ENCODE results near the gene RNF26.

Gene RNF26

DNA sequence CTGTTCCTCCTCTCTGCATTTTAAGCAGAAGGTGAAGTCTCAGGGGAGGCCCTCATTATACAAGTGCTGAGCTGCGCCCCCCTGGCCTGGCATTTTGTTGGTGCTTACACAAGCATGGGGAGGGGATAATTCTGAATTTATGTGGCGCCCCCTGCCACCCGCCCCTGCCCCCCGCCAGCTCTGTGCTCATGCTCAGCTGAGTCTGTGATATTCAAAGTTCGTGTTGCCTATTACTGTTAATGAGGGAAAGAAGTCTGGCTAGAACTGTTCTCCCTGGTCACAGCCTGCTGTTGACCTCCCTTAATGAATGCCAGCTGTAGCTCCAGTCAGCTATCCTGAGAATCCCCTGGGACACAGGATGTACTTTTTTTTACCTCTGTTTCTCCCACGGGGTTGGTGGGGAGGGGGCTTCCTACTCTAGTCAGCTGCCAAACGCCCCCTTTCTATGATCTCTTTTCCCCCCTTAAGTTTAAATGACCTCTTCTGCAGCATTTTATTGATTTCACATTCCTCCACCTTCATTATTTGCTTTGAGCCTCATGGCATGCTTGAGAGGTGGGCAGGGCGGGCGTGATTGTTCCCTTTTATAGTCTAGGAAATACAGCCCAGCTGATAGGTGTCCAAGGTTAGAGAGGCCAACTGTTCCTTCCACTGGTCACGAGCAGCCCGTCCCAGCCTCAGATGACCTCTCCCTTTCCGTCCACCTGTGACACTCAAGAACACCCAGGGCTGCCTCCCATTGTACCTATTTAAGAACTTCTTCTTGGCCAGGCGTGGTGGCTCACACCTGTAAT, 35.0 kb downstream of the RNF26 start:
- no peak for DNase-seq (ENCODE audit: low read depth in 2 of 2, low spot score in 1 of 2)

DNA sequence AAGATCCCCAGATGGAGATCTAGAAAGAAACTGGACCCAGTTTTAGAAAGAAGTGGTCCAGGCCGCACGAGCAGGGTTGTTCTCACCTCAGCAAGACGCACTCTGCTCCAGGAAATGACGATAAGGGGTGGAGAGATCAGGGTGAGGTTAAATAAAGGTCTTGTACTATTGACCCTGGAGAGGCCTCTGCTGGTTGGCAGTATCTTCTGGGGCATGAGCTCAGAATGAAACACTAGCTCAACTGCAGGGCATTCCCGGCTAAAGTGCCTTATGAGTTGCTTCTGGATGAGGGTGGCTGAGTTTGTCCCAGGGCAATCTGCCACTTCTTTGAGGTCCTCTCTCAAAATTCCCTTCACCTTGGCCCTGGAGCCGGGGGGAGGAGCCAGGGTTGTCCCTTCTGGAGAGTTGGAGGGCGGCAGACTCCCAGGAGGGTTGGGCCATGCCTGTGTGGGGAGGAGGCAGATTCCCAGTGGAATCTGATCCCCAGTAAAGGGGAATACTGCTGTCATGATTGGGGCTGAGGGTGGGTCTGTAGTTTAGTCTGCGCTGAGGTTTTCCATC, 36.2 kb downstream of the RNF26 start:
- no peak for DNase-seq (ENCODE audit: low read depth in 2 of 2, low spot score in 1 of 2)

DNA sequence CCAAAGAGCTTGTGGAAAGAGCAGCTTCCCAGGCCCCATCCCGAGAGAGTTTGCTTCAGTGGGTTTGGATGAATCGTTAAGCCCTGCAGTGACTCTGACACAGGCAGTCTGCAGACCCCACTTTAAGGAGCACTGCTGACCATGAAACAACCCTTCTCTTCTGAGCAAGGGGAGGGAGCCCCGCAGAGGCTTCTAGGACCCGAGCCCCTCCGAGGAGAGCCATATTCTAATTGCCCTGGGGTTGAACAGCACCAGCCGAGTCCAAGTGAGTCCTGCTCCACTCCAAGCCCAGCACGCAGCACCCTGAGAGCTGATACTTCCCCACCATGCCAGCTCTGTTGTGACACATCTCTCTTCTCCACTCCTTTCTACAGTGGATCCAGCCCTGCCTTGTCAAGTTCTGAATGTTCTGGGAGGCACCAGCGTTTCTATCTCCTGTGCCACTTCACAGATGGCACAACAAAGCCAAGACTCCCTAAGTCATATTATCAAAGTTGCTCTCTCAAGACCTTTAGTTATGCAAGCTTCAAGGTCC, 36.8 kb downstream of the RNF26 start:
- no peak for DNase-seq (ENCODE audit: low read depth in 2 of 2, low spot score in 1 of 2)

DNA sequence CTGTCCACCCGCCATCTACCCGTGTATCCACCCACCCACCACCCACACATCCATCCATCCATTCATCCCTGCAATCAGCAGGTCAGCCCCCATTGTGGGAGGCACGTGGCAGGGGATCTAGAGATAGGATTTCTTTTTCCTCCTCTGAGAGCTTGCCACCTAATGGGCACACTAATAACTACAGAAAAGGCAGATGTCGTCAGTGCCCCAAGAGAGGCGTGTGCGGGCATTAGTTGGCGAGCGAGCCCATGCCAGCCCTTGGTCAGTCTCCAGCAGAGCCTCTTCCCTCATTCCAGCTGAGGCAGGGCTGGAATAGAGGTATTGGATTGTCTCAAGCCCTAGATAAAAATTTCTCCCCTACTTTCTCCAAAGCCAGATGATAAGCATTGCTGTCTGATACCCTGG, 37.5 kb downstream of the RNF26 start:
- no peak for DNase-seq (ENCODE audit: low read depth in 2 of 2, low spot score in 1 of 2)

DNA sequence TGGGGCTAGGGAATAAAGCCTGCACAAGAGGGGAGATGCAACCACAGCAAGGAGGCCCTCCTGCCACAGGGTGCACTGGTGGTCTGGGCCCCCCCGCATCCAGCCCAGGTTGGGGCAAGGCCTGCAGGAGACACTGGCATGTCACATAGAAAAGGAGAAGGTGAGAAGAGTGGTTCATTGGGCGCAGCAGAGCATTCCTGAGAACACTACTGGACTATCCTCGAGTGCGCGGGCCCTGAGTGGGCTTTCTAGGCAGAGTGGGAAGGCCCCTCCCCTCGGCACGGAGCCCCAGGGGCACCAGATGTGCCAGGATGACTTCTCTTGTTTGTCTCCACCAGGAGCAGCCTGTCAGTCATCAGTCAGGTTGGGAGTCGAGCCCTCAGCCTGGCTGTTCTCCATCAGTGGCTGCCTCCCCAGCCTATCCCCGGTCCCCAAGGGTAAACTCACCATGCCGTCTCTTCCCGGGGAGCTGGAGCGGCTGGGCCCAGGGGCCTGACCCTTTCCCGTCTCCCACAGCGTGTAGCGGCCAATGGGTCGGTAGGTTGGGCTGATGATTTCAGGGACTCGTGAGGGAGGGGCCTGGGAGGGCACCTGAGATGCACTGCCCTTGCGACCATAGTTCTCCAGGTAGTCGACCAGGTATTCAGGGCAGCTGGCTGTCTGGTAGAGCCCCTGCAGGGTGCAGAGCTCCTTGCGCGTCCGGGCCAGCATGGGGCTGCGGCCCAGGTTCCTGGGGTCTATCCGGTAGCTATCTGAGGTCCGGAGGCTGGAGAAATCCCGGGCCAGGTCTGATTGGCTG, 38.1 kb downstream of the RNF26 start:
- no peak for DNase-seq (ENCODE audit: low read depth in 2 of 2, low spot score in 1 of 2)

DNA sequence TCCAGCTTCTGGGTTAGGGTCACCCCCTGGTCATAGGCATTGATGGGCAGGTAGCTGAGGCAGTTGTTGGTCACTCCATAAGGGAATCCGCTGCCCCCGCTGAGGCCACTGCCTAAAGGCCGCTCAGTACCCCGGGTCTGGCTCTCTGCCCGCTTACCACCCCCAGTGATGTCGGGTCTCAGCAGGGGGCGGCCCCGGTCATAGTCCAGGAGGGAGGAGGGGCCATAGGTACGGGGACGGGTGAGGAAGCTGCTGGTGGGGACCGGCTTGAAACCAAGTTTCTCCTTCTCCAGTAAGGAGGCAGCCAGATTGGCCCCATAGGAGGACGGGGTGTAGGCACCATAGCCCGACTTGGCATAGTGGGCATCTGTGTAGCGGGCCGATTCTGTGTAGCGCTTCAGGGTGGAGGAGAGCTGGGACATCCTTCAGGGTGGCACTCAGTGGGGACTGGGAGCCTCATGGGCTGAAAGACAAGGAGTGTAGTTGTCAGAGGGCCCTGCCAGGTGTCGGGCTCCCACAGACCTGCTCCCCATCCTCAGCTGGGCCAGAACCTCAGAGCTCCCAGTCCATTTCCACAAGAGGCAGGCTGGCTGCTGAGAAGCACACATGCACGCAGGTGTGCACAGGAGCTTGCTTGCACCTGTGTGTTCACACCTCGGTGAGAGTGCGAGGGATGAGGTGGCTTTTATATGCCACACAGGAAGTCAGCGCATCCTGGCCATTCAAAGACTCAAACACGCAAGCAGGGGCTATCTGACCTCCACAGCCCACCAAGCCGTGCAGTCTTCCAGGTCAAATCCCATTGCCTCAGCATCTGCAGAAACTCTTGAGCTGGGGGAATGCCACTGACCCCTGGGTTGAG, 39.0 kb downstream of the RNF26 start:
- no peak for DNase-seq (ENCODE audit: low read depth in 2 of 2, low spot score in 1 of 2)

DNA sequence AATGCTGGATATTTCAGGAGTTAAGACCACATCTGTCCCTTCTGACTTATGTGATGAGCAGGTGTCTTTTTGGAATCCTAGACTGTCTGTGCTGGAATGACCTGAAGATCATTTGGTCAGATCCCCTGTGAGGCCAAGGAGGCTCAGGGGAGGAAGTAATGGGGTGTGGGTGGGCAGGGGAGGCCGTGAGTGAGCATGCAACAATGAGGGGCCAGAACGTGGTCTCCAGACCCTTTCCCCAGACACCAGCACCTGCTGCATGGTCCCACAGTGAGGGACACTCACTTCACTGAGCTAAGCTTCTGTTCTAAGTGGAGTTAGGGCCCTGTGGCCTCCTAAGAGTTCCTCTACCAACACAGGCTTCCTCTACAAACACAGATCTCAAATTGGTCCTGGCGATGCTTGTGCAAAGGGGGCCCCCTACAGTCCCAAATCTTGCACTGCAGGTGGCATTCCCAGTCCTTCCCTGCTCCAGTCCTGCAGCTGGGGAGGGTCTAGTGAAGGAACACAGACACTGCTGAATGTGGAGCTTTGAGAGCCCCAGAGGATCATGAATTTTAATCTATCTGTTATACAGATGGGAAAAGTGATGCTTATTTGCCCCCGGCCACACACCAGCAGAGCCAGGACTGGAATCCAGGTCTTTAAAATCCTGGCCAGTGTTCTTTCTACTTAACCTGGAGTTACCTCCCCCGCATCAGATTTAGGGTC, 39.7 kb downstream of the RNF26 start:
- DNase-seq (ENCODE audit: low read depth in 2 of 2, low spot score in 1 of 2): no peak

DNA sequence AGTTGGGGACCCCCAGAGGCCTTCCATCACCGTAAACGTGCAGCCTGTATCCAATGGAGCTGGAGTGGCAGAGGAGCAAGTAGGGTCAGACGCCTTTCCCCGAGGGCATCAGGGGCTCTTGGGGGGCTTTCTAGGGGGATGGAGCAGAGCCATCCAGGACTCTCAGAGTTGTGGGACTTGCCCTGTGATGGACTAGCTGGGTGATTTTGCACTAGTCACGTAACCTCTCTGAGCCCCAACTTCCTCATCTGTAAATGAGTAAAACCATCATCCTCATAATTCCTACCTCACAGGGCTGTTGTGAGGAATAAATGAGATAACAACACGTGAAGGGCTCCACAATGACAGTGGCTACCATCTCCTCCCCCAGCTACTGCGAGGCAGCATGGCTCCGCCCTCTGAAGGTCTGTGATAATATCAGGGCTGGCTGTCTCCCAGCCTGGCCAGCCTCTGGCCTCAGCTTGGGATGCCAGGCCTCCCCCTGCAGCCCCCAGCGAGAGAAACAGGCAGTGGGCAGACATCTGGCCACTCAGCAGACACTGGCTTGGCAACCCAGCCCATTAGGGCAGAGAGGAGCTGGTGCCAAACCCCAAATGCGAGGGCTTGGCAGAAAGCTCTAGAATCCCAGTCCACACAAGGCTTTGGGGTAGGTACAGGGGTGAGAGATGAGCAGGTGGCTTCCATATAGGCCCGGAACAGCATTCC, 40.5 kb downstream of the RNF26 start:
- DNase-seq (ENCODE audit: low read depth in 2 of 2, low spot score in 1 of 2): no peak

DNA sequence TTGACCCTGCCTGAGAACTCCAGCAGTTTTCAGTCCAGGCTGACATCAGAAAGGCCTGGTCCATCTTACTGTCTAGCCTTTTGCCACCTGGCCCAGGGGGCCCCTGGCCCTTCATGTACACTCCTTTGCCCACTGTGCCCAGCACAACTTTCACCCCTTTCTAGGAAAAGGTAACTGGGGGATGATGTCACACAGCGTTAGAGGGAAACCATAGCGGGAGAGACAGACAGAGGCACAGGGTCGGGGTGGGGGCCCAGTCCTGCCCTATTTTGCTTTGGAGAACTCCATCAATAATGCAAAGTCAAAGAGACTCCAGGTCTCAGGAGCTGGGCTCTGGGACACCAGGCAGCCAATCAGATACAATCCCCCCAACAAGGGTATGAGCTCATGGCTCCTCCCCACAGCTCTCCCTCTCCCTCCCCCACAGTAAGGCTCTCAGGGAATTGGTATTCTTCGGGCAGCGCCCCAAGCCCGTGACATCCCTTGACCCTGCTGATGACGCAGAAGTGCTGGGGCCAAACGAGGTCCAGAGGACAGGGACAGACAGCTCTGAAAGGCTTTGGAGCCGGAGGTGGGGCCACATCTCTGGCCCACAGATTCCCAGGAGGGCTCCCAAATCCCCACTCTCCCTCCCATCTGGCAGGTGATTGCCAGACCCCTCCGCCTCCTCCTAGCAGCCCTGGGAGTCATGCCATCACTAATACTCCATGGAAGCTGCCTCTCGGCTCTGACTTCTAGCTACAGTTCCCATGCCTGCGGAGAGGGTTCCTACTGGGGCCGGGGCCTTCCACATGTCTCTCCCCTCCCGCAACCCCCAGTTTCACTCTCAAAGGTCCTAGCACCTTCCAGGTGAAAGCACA, 41.2 kb downstream of the RNF26 start:
- no peak for DNase-seq (ENCODE audit: low read depth in 2 of 2, low spot score in 1 of 2)

DNA sequence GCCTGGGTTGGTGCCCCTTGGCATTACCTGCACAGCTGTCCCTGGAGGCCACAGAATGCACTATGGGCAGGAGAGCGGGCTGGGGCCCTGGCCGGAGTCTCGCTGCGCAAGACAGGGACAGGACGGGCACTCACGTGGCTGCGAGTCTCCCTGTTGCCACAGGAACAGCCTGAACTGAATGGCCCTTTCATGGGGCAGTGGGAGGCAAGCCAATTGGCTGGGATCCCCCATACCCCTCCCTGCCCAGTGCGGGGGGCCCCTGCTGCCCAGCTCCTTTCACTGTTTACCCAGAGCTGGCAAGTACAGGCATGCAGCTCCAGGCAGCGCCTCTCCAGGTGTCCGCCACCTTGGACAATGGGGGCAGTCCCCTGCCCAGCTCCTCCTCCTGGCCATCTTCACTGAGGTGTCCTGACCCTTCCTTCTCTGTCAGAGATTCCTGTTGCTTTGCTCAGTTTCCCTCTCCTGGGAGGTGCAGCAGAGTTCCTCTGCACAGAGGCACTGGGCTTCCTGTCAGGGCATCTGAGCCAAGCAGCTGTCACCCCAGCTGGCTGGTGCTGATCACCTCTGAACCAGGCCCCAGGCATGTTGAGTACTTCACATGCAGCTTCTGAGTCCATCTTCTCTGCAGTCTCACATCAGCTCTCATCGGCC, 42.0 kb downstream of the RNF26 start:
- DNase-seq (ENCODE audit: low read depth in 2 of 2, low spot score in 1 of 2): no peak

DNA sequence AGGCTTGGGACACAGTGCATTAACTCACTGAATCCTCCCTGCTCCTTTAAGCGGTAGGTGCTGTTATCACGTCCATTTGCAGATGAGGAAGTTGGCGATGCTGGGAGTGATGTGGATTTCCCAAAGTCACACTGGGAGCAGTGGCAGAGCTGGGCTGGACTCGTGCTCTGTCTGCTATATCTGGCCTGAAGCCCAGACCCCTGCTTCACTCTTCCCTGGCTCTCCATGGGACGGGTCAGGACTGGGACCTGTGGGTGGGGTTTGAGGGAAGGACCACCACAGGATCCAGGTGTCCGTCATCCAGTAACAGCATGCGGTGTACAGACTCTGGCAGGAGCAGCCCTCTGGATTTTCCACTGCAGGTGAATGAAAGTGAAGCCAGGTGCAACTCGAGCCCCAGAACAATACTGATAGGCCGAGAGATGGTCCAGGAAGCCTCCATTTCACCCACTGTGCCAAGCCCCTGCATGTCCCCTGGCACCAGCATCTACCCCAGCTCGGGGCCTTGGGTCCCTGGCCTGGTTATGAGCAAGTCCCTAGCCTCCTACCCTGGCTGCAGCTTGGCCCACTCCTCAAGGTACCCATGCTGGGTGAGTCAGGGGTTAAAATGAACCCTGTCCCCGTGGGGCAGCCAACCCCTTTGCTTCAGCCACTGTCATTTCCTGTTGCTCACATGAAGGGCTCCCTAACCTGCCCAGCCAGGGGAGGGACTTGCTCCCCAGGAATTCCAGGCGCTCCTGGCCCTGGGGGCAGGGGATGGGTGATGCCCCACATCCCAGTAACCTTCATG, 43.0 kb downstream of the RNF26 start:
- DNase-seq (ENCODE audit: low read depth in 2 of 2, low spot score in 1 of 2): no peak

DNA sequence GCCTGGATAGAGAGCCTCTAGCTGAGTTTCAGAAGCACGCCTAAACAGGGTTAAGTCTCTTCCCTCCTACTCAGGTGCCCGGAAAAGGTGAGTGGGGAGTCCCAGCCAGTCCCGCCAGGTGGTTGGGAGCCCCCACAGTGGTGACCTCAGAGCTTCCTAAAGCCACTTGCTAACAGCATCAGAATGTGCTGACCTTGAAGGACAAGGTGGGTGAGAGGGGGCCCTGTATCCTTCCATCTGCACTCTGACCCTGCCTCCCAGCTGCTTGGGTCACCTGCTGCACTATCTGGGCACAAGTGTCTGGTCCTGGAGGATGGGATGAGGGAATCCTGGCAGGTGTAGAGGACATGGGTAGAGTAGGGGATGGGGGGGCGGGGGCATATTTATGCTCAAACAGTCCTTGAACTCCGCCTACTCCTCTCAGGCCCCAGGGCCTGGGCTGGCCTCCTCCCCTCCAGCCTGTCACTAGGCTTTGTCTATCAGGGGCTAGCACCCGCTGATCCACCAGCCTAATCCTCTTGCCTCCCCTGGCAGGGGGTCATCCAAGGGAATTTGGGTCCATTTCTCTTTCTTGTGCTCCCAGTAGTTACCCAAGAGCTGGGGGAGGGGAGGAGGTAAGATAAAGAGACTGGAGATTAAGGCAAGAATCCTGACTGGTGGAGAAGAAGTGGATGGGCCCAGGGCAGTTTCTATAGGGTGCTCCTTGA, 43.8 kb downstream of the RNF26 start:
- DNase-seq (ENCODE audit: low read depth in 2 of 2, low spot score in 1 of 2): no peak

DNA sequence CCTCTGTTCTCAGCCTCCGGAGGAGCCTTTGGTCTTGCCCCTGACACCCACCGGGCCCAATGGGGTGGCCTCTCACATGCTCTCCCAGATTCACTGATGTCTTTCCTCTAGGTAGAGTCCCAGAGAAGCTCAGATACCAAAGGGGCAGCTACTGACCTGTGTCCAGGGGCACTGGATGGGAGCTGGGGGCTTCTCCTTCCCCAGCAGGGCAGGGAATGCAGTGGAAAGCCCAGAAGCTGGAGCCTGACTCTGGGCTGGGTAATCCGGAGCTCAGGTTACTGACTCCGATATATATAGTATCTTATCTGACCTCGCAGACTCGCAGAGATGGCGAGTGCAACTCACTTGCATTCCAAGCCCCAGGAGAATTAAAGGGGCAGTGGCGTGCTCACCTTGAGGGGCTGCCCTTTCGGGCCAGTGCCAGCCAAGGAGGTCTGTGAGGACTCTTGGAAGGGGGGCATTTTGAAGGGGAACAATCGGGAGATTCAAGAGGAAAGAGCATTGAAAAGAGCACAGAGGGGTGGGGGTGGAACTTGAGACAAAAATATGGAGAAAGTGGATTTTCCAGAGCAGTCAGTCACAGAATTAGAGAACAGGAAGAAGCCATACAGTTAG, 44.6 kb downstream of the RNF26 start:
- no peak for DNase-seq (ENCODE audit: low read depth in 2 of 2, low spot score in 1 of 2)

DNA sequence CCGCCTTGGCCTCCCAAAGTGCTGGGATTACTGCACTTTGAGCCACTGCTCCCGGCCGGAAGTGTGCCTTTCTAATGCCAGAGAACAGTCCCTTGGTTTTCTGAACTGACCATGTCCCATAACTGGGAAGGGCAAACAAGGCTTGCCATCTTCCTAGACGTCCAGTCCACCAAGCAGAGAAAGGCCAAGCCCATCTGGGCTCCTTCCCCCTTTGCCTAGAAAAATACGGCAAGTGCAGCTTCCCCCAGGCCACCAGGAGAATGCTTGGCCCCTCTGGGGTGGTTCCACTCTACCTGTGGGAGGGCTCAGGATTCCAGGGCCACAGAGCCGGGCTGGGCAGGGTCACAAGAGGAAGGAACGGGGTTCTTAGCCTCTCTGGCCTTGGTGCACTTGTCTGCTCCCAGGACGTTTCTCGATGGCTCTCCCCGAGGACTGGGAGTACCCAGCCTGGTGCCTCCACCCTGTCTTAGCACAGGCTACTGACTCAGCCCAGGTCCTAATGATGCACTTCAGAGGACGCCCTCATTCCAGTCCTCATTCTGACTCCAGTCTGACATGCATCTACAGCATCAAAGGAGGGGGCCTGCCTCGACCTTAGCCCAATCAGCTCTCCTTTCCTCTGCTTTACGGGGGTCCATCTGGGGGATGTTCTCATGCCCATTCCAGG, 46.0 kb downstream of the RNF26 start:
- no peak for DNase-seq (ENCODE audit: low read depth in 2 of 2, low spot score in 1 of 2)

DNA sequence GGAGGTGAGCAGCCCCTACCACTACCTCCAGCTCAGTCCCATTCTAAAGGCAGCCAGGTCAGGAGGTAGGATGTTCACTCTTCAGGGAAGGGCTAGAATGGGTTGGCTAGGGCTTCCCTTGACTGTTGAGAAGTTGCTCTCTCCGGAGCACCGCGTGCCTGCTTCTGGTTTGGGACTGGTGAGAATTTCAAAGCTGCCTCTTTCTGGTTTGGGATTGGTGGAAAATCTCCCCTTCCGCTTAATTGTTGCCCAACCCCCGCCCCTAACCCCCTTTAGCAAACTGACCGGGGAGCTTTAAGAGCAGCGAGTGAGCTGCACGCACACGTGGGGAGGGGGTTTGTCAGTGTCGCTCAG, 46.5 kb downstream of the RNF26 start:
- DNase-seq (ENCODE audit: low read depth in 2 of 2, low spot score in 1 of 2): no peak
